Kidney (tissue), 14 donors: ENCODE data around the gene ARHGEF17. TPM values are rescaled to one million over a fixed set of nuclear protein-coding genes. Genes with fewer than 3 reads are reported as not detected.

Experiments used
- DNase-seq, 5 donors: peaks; one replicate each; pipeline ENCODE4 v3.0.0-alpha.2; 2013 to 2020
- FAIRE-seq: peaks from 2 replicates; lab custom pipeline; 2012; peaks lifted over from hg19 to GRCh38; lab: Jason Lieb, UNC
- H3K27ac ChIP-seq, 2 donors: one replicate each; pipeline ENCODE4 v1.7.0; 2013; ENCODE audit warnings: low read depth in 2 of 2, low read length in 2 of 2, inconsistent platforms in 1 of 2
- H3K27me3 ChIP-seq: one replicate; pipeline ENCODE4 v1.7.1; 2013; ENCODE audit warnings: low read length, inconsistent platforms; ENCODE audit not compliant: control insufficient read depth, insufficient read depth
- H3K36me3 ChIP-seq, 3 donors: one replicate each; pipeline versions ENCODE4 v1.7.0 to v1.7.1; 2013; ENCODE audit warnings: low read length in 3 of 3, control low read depth in 1 of 3, inconsistent platforms in 1 of 3; ENCODE audit not compliant: insufficient read depth in 3 of 3, control insufficient read depth in 2 of 3
- H3K4me1 ChIP-seq, 3 donors: one replicate each; pipeline versions ENCODE4 v1.7.0 to v1.7.1; 2013; ENCODE audit warnings: low read length in 3 of 3, inconsistent platforms in 1 of 3, low read depth in 1 of 3; ENCODE audit not compliant: control insufficient read depth in 2 of 3, insufficient read depth in 2 of 3
- H3K4me3 ChIP-seq, 3 donors: one replicate each; pipeline versions ENCODE4 v1.7.0 to v1.8.1; 2013; ENCODE audit warnings: low read length in 3 of 3, control low read depth in 1 of 3, inconsistent platforms in 1 of 3
- H3K9ac ChIP-seq, 3 donors: one replicate each; pipeline versions ENCODE4 v1.7.0 to v1.7.1; 2013; ENCODE audit warnings: low read length in 3 of 3, control low read depth in 1 of 3, inconsistent platforms in 1 of 3
- H3K9me3 ChIP-seq, 3 donors: one replicate each; pipeline versions ENCODE4 v1.7.0 to v1.7.1; 2013; ENCODE audit warnings: low read length in 3 of 3, control low read depth in 1 of 3, inconsistent platforms in 1 of 3; ENCODE audit not compliant: control insufficient read depth in 2 of 3, insufficient read depth in 1 of 3
- CTCF ChIP-seq: IDR thresholded peaks from 3 replicates; pipeline ENCODE4 v1.5.1; 2012; ENCODE audit warnings: mild to moderate bottlenecking, moderate library complexity, borderline replicate concordance; ENCODE audit not compliant: insufficient read depth; ENCODE audit errors: extremely low read depth
- intact Hi-C: fragments of 100-400 bp; cut with DNase I; formaldehyde crosslinking; loops from one replicate; pipeline ENCODE4 v1.11.1; 2022
- polyA plus RNA-seq: library from polyadenylated mRNA; stranded (reverse); fragments of 350-450 nt; fragmentation: Illumina TruSeq; extraction: RNeasy Lipid Tissue Mini Kit (QIAGEN cat#74804); gene quantifications from one replicate; pipeline ENCODE4 v1.2.3, GENCODE V29; 2014; ENCODE audit warnings: low read depth, low replicate concordance; ENCODE audit not compliant: insufficient read depth
- total RNA-seq: library from RNA; stranded (reverse); fragmentation: NEBNext Ultra II Directional; extraction: Animal tissue kit (Norgen Biotek cat#: 25700); gene quantifications from one replicate; pipeline ENCODE4 v1.2.1, GENCODE V29; 2021
- donor health status: control.
- donor health status: control.
- donor health status: control.
- donor health status: control.
- donor health status: control.
- donor health status: DM: yes; HTN: yes; CAD: no.
- donor health status: Normal renal cell carcinoma (clear cell type).

The ARHGEF17 gene
- total and polyA plus RNA-seq, 2 donors from 2014 or later, result 36.6 to 68.2 TPM

GRCh38 chr11:73356979-73357860 lies 49.1 kb downstream of the ARHGEF17 start:
- peaks cover 4 to 63% (median 39%) of the 10 kb centered on the region in 3 donors for H3K36me3 ChIP-seq
- H3K4me3 ChIP-seq, result no peak overlapping the region
- no peak for TF ChIP-seq CTCF
- no peaks in the 10 kb centered on the region for H3K9me3 ChIP-seq
- no peak for FAIRE-seq
- no peak overlapping the region for H3K9ac ChIP-seq
- no peak for DNase-seq
- intact Hi-C loops, result no loop called here
- no peaks in the 10 kb centered on the region for H3K4me1 ChIP-seq
- no peaks in the 10 kb centered on the region for H3K27me3 ChIP-seq
- H3K27ac ChIP-seq, result no peak overlapping the region

- Histone ChIP-seq H3K9me3 (no peaks in the 10 kb centered on the region), H3K27me3 (no peaks in the 10 kb centered on the region), H3K4me1 (no peaks in the 10 kb centered on the region), H3K4me3 (no peak overlapping the region), H3K36me3 (peaks cover 4 to 67% (median 39%) of the 10 kb centered on the region in 3 donors), H3K27ac (no peak overlapping the region), H3K9ac (no peak overlapping the region)
- no peak for TF ChIP-seq CTCF
- no peak for FAIRE-seq
- no peak for DNase-seq
- intact Hi-C loops, result no loop called here
Observed at GRCh38 chr11:73358071-73358470, 50.0 kb downstream of the ARHGEF17 start.

- no peak for FAIRE-seq
Observed at GRCh38 chr11:73359341-73359740, 51.3 kb downstream of the ARHGEF17 start.

More at GRCh38 chr11:73359341-73359740, 51.3 kb downstream of the ARHGEF17 start:
- peak in 1 of 5 donors; percentile 87 for DNase-seq
- peak overlapping the region; percentile 43 to 51 for H3K27ac ChIP-seq
- H3K36me3 ChIP-seq, result peaks cover 4 to 75% (median 39%) of the 10 kb centered on the region in 3 donors
- TF ChIP-seq CTCF, result no peak
- H3K4me1 ChIP-seq, result no peaks in the 10 kb centered on the region
- intact Hi-C loops, result no loop called here
- H3K27me3 ChIP-seq, result no peaks in the 10 kb centered on the region
- H3K9ac ChIP-seq, result no peak overlapping the region
- no peaks in the 10 kb centered on the region for H3K9me3 ChIP-seq
- no peak overlapping the region for H3K4me3 ChIP-seq
